GM19328 (cell line): ENCODE results near the gene RPS16.

ENCODE experiments used
- ATAC-seq: cut with Tn5 transposase; IDR thresholded peaks from one replicate; pipeline ENCODE4 v1.9.1; 2021; ENCODE audit warnings: mild to moderate bottlenecking, moderate library complexity; ENCODE audit not compliant: unreplicated experiment

Gene RPS16

GRCh38 chr19:39449116-39449797 lies 13.5 kb upstream of the RPS16 start:
- no peak for ATAC-seq

GRCh38 chr19:39448271-39448670 lies 12.5 kb upstream of the RPS16 start:
- ATAC-seq, result no peak

GRCh38 chr19:39446365-39447084 lies 10.8 kb upstream of the RPS16 start:
- no peak for ATAC-seq

GRCh38 chr19:39445196-39446111 lies 9.7 kb upstream of the RPS16 start, which contains the start of gene SUPT5H:
Gene SUPT5H (plus strand): TSS chr19:39445582. CDS start chr19:39445891, 309 bp downstream.
- ATAC-seq, result peak; percentile 75

- no peak for ATAC-seq
These were observed 8.9 kb upstream of the RPS16 start for GRCh38 chr19:39444598-39445195.

GRCh38 chr19:39438270-39438934 lies 2.7 kb upstream of the RPS16 start:
- ATAC-seq, result no peak

- ATAC-seq, result no peak
These were observed 584 bp upstream of the RPS16 start for GRCh38 chr19:39436350-39436716.

- no peak for ATAC-seq
These were observed 1.3 kb downstream of the RPS16 start for GRCh38 chr19:39434123-39435076.

- ATAC-seq, result no peak
These were observed 2.2 kb downstream of the RPS16 start for GRCh38 chr19:39433480-39434079.

- no peak for ATAC-seq
These were observed 3.1 kb downstream of the RPS16 start for GRCh38 chr19:39432677-39433025.

- ATAC-seq, result no peak
These were observed 4.8 kb downstream of the RPS16 start for GRCh38 chr19:39430675-39431593.

- ATAC-seq, result no peak
These were observed 7.3 kb downstream of the RPS16 start for GRCh38 chr19:39428283-39429112.

- ATAC-seq, result no peak
These were observed 8.0 kb downstream of the RPS16 start for GRCh38 chr19:39427707-39428106.

- no peak for ATAC-seq
These were observed 9.6 kb downstream of the RPS16 start for GRCh38 chr19:39426170-39426569.

GRCh38 chr19:39425744-39426143 lies 10.0 kb downstream of the RPS16 start:
- ATAC-seq, result no peak

GRCh38 chr19:39424934-39425333 lies 10.8 kb downstream of the RPS16 start:
- ATAC-seq, result no peak
